ENCODE data around the gene ST3GAL5.

- no peak for TF ChIP-seq CTCF (conservative IDR thresholded peaks at IDR 0.05; ENCODE audit: low read depth in 2 of 2)
- TF ChIP-seq EZH2 (IDR thresholded peaks at IDR 0.05; ENCODE audit: low read depth, unreplicated experiment): no peak
- no peak for TF ChIP-seq POLR2AphosphoS5 (IDR thresholded peaks at IDR 0.05; ENCODE audit: low read depth)
- TF ChIP-seq REST (IDR thresholded peaks at IDR 0.05; ENCODE audit: unreplicated experiment): no peak
These were observed 12.4 kb upstream of the ST3GAL5 start for GRCh38 chr2:85901155-85901554.

Data from GM23338 (cell line).